ENCODE measurements around the gene DYSF. TPM values are rescaled to one million over a fixed set of nuclear protein-coding genes. Genes with fewer than 3 reads are reported as not detected.

DYSF gene
- total RNA-seq, 1 experiment from 2014 or later: 0.89 TPM

- no peak for TF ChIP-seq ZNF274 (IDR thresholded peaks at IDR 0.05; ENCODE audit: low read depth, low read length)
- no peak for TF ChIP-seq SP1 (IDR thresholded peaks at IDR 0.05; ENCODE audit: low read depth)
- Histone ChIP-seq H3K9me3 (ENCODE audit: control insufficient read depth in 1 of 2, insufficient read depth in 1 of 2, low read depth in 1 of 2, low read length in 2 of 2) (no peaks in the 10 kb centered on the region), H4K20me1 (ENCODE audit: insufficient read depth) (no peaks in the 10 kb centered on the region), H2AFZ (ENCODE audit: low read depth, low read length, poor library complexity, severe bottlenecking) (no peak overlapping the region), H3K36me3 (ENCODE audit: control insufficient read depth in 1 of 2, insufficient read depth in 2 of 2, low read length in 2 of 2) (no peaks in the 10 kb centered on the region), H3K9me2 (ENCODE audit: insufficient read depth) (no peaks in the 10 kb centered on the region), H3K9ac (ENCODE audit: low read length) (no peak overlapping the region), H3K79me2 (ENCODE audit: insufficient read depth, low read length) (no peaks in the 10 kb centered on the region), H3K27me3 (ENCODE audit: insufficient read depth, low read length) (peaks cover 3% of the 10 kb centered on the region; the same call in 1 of the 2 replicates), H3K27ac (ENCODE audit: low read depth, low read length) (no peak overlapping the region), H3K4me2 (ENCODE audit: low read length) (no peak overlapping the region), H3K4me1 (ENCODE audit: control insufficient read depth in 1 of 2, insufficient read depth in 2 of 2, low read length in 2 of 2) (peaks cover 0 to 18% of the 10 kb centered on the region in 2 experiments; a peak in 3 of 4 replicates), H3K4me3 (replicated peaks in 1 of 2; ENCODE audit: low read depth in 1 of 2, low read length in 2 of 2) (no peak overlapping the region)
- ATAC-seq (no peak), DNase-seq (ENCODE audit: low read depth, low spot score) (no peak)
- intact Hi-C loops (cut with micrococcal nuclease): no loop called here
- CTCF ChIA-PET: interaction anchor here (3.1 kb wide), 1 partner anchor 9 kb away, joined by 22 read pairs; no protein-coding TSS in a partner anchor
- POLR2A ChIA-PET: no interaction called here
- RAD21 ChIA-PET (ENCODE audit: low non-redundant PET in 1 of 2, low total read pairs in 2 of 2, uncharacterized antibody in 2 of 2, unreplicated experiment in 2 of 2): no interaction called here
- no TSS peak for BruUV-seq (replicated peaks)
Measured at GRCh38 chr2:71469403-71470398, 16.3 kb downstream of the DYSF start.

GRCh38 chr2:71471276-71471675 is 17.9 kb downstream of the DYSF start:
- RAD21 ChIA-PET (ENCODE audit: low non-redundant PET in 1 of 2, low total read pairs in 2 of 2, uncharacterized antibody in 2 of 2, unreplicated experiment in 2 of 2): no interaction called here
- H3K27ac ChIP-seq (ENCODE audit: low read depth, low read length): no peak overlapping the region
- H2AFZ ChIP-seq (ENCODE audit: low read depth, low read length, poor library complexity, severe bottlenecking): no peak overlapping the region
- H4K20me1 ChIP-seq (ENCODE audit: insufficient read depth): no peaks in the 10 kb centered on the region
- POLR2A ChIA-PET: no interaction called here
- TF ChIP-seq POLR2A (IDR thresholded peaks at IDR 0.05; ENCODE audit: borderline replicate concordance, extremely low read depth, insufficient read depth, insufficient read length) (no peak), ZFX (IDR thresholded peaks at IDR 0.05) (no peak), CBX3 (IDR thresholded peaks at IDR 0.05; ENCODE audit: low read depth) (no peak), FOSL1 (IDR thresholded peaks at IDR 0.05; ENCODE audit: low read depth) (no peak), RAD21 (IDR thresholded peaks at IDR 0.05; ENCODE audit: low read depth) (no peak), JUND (IDR thresholded peaks at IDR 0.05) (no peak), EZH2phosphoT487 (IDR thresholded peaks at IDR 0.05; ENCODE audit: borderline replicate concordance) (no peak), SIN3A (IDR thresholded peaks at IDR 0.05; ENCODE audit: low read depth) (no peak), YY1 (IDR thresholded peaks at IDR 0.05; ENCODE audit: extremely low read depth, insufficient replicate concordance, low read depth, low read length) (no peak), ATF3 (IDR thresholded peaks at IDR 0.05) (no peak)
- no peak overlapping the region for H3K9ac ChIP-seq (ENCODE audit: low read length)
- no peaks in the 10 kb centered on the region for H3K79me2 ChIP-seq (ENCODE audit: insufficient read depth, low read length)
- H3K4me3 ChIP-seq (replicated peaks in 1 of 2; ENCODE audit: low read depth in 1 of 2, low read length in 2 of 2): no peak overlapping the region
- H3K27me3 ChIP-seq (ENCODE audit: insufficient read depth, low read length): peaks cover 3% of the 10 kb centered on the region; the same call in 1 of the 2 replicates
- H3K4me2 ChIP-seq (ENCODE audit: low read length): no peak overlapping the region
- no peak for ATAC-seq
- H3K36me3 ChIP-seq (ENCODE audit: control insufficient read depth in 1 of 2, insufficient read depth in 2 of 2, low read length in 2 of 2): no peaks in the 10 kb centered on the region
- H3K4me1 ChIP-seq (ENCODE audit: control insufficient read depth in 1 of 2, insufficient read depth in 2 of 2, low read length in 2 of 2): peaks cover 0 to 16% of the 10 kb centered on the region in 2 experiments; a peak in 3 of 4 replicates
- no peaks in the 10 kb centered on the region for H3K9me3 ChIP-seq (ENCODE audit: control insufficient read depth in 1 of 2, insufficient read depth in 1 of 2, low read depth in 1 of 2, low read length in 2 of 2)
- CTCF ChIA-PET: interaction anchor here (3.1 kb wide), 1 partner anchor 11 kb away, joined by 22 read pairs; no protein-coding TSS in a partner anchor
- no peak for DNase-seq (ENCODE audit: low read depth, low spot score)
- H3K9me2 ChIP-seq (ENCODE audit: insufficient read depth): no peaks in the 10 kb centered on the region
- intact Hi-C loops (cut with micrococcal nuclease): no loop called here
- BruUV-seq (replicated peaks): no TSS peak
